NCI-H69 (cell line): ENCODE measurements around the gene FUCA1.
"Not testable (repeated sequence)": the region's sequence is repeated elsewhere in the genome, so short reads cannot be mapped to it uniquely, and the experiment has no call there.

ENCODE experiments used
- DNase-seq: peaks from one replicate; lab custom pipeline; 2025; lab: John Stamatoyannopoulos, UW

The FUCA1 gene

GRCh38 chr1:23837908-23838307 lies 30.2 kb downstream of the FUCA1 start:
- no peak for DNase-seq

- DNase-seq, result no peak
Observed at GRCh38 chr1:23836037-23836436, 32.1 kb downstream of the FUCA1 start.

DNA sequence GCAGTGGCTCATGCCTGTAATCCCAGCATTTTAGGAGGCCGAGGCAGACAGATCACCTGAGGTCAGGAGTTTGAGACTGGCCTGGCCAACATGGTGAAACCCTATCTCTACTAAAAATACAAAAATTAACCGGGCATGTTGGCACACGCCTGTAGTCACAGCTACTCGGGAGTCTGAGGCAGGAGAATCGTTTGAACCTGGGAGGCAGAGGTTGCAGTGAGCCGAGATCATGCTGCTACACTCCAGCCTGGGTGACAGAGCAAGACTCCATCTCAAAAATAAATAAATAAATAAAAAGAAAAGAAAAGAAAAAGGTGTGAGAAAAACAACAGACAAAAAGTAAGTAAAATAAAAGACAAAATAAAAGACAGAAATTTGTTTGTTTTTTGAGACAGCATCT lies 33.9 kb downstream of the FUCA1 start:
- peak; percentile 5 for DNase-seq

- DNase-seq, result no peak
Observed at GRCh38 chr1:23827717-23828116, 40.4 kb downstream of the FUCA1 start.

- not testable (repeated sequence) for DNase-seq
Observed at GRCh38 chr1:23826590-23826989, 41.5 kb downstream of the FUCA1 start.

DNA sequence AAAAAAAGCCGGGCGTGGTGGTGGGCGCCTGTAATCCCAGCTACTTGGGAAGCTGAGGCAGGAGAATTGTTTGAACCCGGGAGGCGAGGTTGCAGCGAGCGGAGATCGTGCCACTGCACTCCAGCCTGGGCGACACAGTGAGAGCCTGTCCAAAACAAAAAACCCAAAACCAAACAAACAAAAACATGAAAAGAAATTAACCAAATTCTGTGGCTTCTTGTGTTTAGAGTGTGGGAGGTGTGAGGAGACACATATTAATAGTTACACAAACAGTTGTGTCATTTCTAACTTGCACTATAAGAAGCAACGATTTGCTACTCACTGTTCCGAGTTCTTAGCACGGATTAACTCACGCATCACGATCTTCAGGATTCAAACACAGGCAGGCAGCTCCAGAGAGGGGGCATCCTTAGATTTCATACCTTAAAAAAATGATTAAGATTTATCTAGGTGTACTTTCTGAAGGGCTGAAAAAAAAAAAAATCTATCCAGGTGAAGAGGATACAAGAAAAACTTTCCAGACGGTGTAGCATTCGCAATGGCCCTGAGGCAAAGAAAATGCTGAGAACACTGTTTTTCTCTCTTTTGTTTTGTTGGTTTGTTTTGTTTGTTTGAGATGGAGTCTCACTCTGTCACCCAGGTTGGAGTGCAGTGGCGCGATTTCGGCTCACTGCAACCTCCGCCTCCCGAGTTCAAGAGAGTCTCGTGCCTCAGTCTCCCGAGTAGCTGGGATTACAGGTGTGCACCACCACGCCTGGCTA lies 42.1 kb downstream of the FUCA1 start:
- DNase-seq, result peak; percentile 7

- DNase-seq, result peak; percentile 88
Observed at GRCh38 chr1:23825076-23825761, 42.9 kb downstream of the FUCA1 start, which contains the start of gene HMGCL. Gene HMGCL (minus strand): TSS chr1:23825429. CDS start chr1:23825415, 14 bp downstream.

DNA sequence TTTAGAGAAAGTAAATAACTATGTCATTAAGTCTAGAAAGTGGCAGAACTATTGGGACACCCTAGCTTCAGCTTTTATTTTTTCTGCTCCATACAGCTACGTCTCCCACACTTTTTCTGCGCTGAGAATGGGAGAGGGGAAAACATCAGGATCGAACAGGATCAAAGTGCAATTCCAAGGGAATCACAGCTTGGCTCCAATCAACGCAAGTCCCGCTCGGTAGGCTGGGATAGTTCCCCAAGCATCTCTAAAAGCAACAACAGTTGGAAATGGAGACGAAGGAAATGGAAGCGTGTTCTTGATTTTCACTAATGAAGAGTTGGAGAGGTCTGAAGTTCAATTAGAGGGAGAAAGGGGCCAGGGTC lies 43.4 kb downstream of the FUCA1 start:
- peak; percentile 12 for DNase-seq

- DNase-seq, result no peak
Observed at GRCh38 chr1:23823767-23824166, 44.3 kb downstream of the FUCA1 start.

GRCh38 chr1:23817633-23818032 lies 50.5 kb downstream of the FUCA1 start:
- no peak for DNase-seq

GRCh38 chr1:23816906-23817305 lies 51.2 kb downstream of the FUCA1 start:
- DNase-seq, result peak; percentile 12

DNA sequence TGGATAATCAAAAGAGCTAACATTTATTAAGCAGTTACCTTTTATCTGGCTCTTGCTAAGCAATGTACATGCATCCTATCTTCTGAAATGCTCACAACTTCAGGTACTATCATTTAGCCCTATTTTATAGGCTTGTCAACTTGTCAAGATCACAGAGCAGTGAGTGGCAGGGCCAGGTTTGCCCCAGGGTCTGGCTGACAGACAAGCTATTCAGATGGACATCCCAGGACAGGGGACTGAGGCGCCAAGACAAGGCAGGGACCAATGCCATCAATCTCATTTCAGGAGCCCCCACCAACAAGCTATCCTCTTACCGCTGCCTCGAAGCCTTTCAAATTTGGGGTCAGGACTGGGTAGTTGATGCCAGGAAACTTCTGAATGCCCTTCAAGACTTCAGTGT lies 51.7 kb downstream of the FUCA1 start:
- no peak for DNase-seq

DNA sequence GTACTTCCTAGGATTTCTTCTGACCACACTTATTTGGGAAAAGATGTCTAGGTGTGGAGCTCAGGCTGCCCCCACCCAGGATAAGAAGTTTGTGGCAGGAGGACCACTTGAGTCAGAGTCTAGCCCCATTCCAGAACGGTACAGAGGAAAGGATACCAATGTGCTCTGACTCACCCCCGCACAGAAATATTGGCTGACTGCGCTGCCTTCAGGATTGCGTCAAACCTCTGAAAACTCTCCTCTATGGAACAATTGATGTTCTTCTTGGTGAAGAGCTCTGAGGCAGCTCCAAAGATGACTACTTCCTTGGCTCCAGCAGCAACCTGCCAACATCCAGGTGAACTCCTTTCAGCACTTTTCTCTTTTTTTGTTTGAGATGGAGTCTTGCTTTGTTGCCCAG lies 54.1 kb downstream of the FUCA1 start:
- no peak for DNase-seq

- DNase-seq, result peak; percentile 42
Observed at GRCh38 chr1:23810818-23811540, 57.1 kb downstream of the FUCA1 start.

DNA sequence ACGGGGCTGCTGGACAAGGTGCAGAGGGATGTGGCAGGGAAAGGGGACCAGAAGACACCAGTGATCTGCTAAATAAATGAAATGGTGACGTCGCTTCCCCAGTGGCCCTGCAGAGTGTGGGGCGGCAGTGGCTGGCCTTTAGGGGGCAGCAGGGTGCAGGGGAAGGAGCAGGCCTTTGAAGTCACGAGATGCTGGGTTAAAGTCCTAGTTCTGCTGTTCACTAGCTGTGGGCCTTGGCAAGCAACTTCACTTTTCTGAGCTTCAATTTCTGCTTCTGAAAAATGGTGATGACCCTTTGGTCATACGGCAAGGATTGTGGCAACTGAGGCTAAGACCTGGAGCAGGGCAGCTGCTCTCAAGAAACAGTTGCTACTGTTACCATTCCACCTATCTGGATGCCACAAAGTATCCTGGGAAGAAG lies 58.3 kb downstream of the FUCA1 start:
- DNase-seq, result peak; percentile 71

DNA sequence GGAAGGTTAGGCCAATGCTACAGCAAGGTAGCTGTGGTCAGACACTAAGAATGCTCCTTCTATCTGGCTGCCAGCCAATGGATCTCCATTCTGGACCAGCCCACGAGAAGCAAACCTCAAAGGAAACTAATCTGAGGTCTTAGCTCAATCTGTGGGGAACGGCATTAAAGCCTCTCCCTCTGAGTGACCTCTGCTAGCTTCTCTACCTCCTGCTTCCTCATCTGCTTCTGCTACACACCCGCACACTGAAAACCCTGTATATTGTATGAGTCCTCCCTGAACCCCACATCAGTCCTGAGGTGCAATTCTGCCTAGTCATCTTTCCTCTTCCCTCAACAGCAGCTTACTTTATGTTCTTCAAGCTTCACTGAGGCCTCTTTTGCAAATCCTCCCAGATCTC lies 60.6 kb downstream of the FUCA1 start:
- no peak for DNase-seq

DNA sequence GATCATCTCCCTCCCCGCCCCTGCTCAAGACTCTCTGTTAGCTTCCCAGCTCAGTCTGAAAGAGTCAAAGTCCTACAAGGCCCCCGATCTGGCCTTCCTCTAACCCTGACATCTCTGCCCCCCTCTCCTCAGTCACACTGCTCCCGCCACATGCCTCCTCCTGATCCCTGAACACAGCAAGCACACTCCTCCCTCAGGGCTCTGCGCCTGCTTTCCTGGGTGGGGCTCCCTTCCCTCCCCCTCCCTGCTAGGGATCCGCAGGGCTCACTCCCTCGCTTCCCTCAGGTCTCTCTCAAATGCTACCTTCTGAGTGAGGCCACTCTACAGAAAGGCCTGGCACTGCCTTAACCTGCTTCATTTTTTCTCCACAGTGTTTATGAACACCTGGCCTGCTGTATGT lies 61.8 kb downstream of the FUCA1 start:
- no peak for DNase-seq

GRCh38 chr1:23805025-23805424 lies 63.1 kb downstream of the FUCA1 start:
- DNase-seq, result no peak

GRCh38 chr1:23804183-23804835 lies 63.8 kb downstream of the FUCA1 start:
- no peak for DNase-seq

- no peak for DNase-seq
Observed at GRCh38 chr1:23803674-23804073, 64.4 kb downstream of the FUCA1 start.

- DNase-seq, result not testable (repeated sequence)
Observed at GRCh38 chr1:23802809-23803342, 65.2 kb downstream of the FUCA1 start.

GRCh38 chr1:23801876-23802275 lies 66.2 kb downstream of the FUCA1 start:
- no peak for DNase-seq
